GM12878 (cell line): ENCODE results near the gene ASPM.
"Not testable (repeated sequence)": the region's sequence is repeated elsewhere in the genome, so short reads cannot be mapped to it uniquely, and the experiment has no call there.

Experiments
- RAD21 ChIP-seq: IDR thresholded peaks from 2 replicates; pipeline ENCODE4 v1.6.1; 2011; ENCODE audit warnings: mild to moderate bottlenecking, low read depth, low read length, moderate library complexity; ENCODE audit not compliant: insufficient read depth
- SPI1 ChIP-seq: IDR thresholded peaks from 2 replicates; pipeline ENCODE4 v1.6.1; 2011; ENCODE audit warnings: low read depth, mild to moderate bottlenecking, low read length, moderate library complexity, borderline replicate concordance; ENCODE audit not compliant: insufficient read depth
- TF ChIP-seq, protein P1 (sequence below): IDR thresholded peaks from 2 replicates; pipeline ENCODE4 v1.6.1; 2012; ENCODE audit warnings: low read length, inconsistent platforms
- TF ChIP-seq, protein P2 (sequence below), 3 experiments: IDR thresholded peaks in 2 of 3; conservative IDR thresholded peaks in 1 of 3; 2 replicates each; pipeline ENCODE4 v1.5.1; 2011; ENCODE audit warnings: low read depth in 3 of 3, low read length in 3 of 3, mild to moderate bottlenecking in 3 of 3, control low read depth in 2 of 3, moderate library complexity in 2 of 3, inconsistent platforms in 1 of 3, mixed read lengths in 1 of 3; ENCODE audit not compliant: control insufficient read depth in 2 of 3, insufficient read depth in 1 of 3; ENCODE audit errors: extremely low read depth in 1 of 3

GRCh38 chr1:197034631-197035339 lies 111.7 kb downstream of the ASPM start:
- TF ChIP-seq, protein P1, sequence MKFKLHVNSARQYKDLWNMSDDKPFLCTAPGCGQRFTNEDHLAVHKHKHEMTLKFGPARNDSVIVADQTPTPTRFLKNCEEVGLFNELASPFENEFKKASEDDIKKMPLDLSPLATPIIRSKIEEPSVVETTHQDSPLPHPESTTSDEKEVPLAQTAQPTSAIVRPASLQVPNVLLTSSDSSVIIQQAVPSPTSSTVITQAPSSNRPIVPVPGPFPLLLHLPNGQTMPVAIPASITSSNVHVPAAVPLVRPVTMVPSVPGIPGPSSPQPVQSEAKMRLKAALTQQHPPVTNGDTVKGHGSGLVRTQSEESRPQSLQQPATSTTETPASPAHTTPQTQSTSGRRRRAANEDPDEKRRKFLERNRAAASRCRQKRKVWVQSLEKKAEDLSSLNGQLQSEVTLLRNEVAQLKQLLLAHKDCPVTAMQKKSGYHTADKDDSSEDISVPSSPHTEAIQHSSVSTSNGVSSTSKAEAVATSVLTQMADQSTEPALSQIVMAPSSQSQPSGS = not testable (repeated sequence)
- TF ChIP-seq SPI1, RAD21: not testable (repeated sequence)
- TF ChIP-seq, protein P2, sequence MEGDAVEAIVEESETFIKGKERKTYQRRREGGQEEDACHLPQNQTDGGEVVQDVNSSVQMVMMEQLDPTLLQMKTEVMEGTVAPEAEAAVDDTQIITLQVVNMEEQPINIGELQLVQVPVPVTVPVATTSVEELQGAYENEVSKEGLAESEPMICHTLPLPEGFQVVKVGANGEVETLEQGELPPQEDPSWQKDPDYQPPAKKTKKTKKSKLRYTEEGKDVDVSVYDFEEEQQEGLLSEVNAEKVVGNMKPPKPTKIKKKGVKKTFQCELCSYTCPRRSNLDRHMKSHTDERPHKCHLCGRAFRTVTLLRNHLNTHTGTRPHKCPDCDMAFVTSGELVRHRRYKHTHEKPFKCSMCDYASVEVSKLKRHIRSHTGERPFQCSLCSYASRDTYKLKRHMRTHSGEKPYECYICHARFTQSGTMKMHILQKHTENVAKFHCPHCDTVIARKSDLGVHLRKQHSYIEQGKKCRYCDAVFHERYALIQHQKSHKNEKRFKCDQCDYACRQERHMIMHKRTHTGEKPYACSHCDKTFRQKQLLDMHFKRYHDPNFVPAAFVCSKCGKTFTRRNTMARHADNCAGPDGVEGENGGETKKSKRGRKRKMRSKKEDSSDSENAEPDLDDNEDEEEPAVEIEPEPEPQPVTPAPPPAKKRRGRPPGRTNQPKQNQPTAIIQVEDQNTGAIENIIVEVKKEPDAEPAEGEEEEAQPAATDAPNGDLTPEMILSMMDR (IDR thresholded peaks at IDR 0.05 in 2 of 3, conservative IDR thresholded peaks at IDR 0.05 in 1 of 3; ENCODE audit: control insufficient read depth in 2 of 3, extremely low read depth in 1 of 3, insufficient read depth in 1 of 3, low read depth in 3 of 3, low read length in 3 of 3) = not testable (repeated sequence)
